Measurements from ENCODE around the gene MEOX1. TPM values are rescaled to one million over a fixed set of nuclear protein-coding genes. Genes with fewer than 3 reads are reported as not detected.

The MEOX1 gene
- total RNA-seq, 1 donor = not detected

GRCh38 chr17:43660816-43661493 lies 767 bp downstream of the MEOX1 start:
- no peak for DNase-seq (ENCODE audit: low read depth in 2 of 3, low spot score in 2 of 3)

- DNase-seq (ENCODE audit: low read depth in 2 of 3, low spot score in 2 of 3) = no peak
These were observed 1.7 kb downstream of the MEOX1 start for GRCh38 chr17:43659823-43660617.

GRCh38 chr17:43658900-43659299 lies 2.8 kb downstream of the MEOX1 start:
- DNase-seq (ENCODE audit: low read depth in 2 of 3, low spot score in 2 of 3) = no peak

DNA sequence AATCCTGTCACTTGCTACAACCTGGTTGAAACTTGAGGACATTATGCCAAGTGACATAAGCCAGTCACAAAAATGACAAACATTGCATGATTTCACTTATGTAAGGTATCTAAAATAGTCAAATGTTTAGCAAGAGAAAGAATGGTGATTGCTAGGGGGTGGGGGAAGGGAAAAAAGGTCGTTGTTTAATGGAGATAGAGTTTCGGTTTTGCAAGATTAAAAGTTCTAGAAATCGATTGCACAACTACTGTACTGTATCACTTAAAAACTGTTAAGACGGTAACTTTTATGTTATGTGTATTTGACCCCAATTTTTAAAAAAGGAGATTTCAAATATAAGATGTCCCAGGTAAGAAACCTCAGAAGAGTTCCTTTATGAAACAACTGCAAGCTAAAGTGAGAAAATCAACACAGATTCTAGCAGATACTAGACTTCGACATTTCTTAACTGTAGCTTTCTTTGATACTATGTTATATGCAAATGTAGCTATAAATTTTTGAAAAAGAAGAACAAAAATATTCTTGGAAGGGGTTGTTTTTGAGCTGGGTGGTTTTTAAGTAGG lies 5.9 kb downstream of the MEOX1 start:
- DNase-seq (ENCODE audit: low read depth in 2 of 3, low spot score in 2 of 3) = no peak

DNA sequence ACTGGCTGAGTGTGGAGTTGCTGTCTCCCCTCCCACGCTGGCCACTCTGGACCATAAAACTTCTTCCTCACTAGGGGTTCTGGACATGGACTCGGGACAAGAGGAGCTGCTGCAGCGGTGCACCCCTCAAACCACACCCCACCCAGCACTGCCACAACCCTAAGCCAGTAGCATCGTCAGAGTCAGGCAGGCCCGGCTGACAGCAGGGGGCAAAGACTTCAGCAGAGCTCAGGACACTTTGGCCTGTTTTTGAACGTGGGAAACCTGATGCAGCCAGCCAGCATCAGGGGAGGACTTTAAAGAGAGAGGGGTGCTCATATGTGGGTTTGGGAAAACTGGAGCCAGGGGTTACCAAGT lies 9.6 kb downstream of the MEOX1 start:
- DNase-seq (ENCODE audit: low read depth in 2 of 3, low spot score in 2 of 3) = no peak

- no peak for DNase-seq (ENCODE audit: low read depth in 2 of 3, low spot score in 2 of 3)
These were observed 11.3 kb downstream of the MEOX1 start for GRCh38 chr17:43650471-43650870.

- no peak for DNase-seq (ENCODE audit: low read depth in 2 of 3, low spot score in 2 of 3)
These were observed 12.8 kb downstream of the MEOX1 start for GRCh38 chr17:43648916-43649315.

- peak in 2 of 3 donors; percentile 25 to 44 for DNase-seq (ENCODE audit: low read depth in 2 of 3, low spot score in 2 of 3)
These were observed 15.8 kb downstream of the MEOX1 start for GRCh38 chr17:43645765-43646481.

DNA sequence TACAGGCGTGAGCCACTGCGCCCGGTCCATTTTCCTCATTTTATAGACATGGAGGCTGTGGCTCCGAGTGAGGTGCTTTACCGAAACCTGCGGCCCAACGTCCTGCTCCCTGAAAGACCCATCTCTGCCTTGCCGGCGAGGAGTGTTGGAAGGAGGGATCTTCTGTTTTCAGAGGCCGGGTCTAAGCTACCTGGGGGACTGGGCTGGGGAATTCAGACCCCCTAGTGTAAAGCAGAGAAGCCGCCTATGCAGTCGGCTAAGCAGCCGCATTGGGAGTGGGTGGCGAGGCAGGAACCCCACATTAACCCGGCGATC lies 16.3 kb downstream of the MEOX1 start:
- DNase-seq (ENCODE audit: low read depth in 2 of 3, low spot score in 2 of 3) = no peak

DNA sequence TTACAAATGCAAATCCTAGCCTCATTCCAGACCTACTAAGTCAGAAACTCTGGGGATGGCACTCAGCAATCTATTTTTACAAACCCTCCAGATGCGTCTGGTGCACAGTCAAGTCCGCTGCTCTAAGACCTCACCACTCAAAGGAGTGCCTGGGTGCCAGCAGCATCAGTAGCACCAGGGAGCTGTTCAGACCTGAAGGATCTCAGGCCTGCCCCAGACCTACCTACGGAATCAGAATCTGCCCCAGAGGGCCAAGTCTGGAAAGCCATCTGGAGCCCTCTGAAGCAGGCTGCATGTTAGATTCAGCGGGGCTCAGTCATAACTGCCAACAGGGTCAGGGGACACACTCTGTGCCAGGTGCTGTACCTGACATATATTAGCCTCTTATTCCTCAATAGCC lies 17.6 kb downstream of the MEOX1 start:
- DNase-seq (ENCODE audit: low read depth in 2 of 3, low spot score in 2 of 3) = no peak

DNA sequence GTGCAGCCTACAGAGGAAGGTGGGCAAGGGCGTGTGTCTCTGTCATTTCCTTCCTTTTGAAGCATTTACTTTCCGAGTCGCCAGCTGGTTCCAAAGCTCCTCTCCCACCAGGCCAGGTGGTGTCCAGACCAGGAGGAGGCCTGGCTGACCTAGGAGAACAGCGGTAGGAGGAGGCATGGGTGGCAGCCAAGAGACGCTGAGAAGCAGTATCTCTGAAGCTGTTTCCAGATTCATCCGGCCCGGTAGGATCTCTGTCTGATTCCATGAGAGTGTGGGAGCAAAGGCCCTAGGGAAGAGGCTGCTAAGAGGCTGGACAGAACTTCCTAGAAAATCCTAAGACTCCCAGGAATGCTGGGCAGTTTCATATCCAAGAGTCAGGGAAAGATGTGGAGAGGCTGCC lies 20.3 kb downstream of the MEOX1 start:
- DNase-seq (ENCODE audit: low read depth in 2 of 3, low spot score in 2 of 3) = no peak

DNA sequence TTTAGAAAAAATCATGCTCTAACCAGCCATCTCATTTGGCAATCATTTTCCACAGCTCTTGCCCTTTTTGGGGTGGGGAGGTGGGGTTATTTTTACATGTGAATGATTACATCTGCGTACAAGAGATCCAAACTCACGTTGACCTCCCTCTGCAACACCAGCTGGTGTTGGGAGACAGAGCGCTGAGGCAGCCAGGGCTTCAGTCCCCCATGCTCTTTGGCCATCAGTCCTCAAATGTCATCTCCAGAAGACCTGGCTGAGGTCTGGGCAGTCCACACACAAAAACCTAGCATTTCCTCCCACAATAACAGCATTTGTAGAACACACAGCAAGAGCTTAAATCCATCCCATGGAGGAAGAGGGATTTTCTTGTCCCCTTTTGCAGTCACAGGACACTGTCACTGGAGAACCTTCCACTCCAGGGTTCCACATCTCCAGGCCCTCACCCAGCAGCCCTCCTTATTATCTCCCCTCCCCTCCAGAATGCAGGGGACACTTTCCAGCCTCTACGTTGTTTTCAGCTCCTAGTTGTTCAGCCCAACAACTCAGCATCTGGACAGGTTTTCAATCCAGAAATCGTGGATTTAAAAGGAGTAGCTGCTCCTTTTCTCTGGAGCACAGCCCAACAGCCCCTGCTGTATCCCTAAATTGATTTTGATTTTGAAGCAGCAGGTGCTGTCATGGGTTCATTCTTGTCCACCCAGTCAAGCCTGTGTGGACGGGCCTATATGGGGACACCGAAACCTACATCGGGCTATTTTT lies 21.1 kb downstream of the MEOX1 start:
- DNase-seq (ENCODE audit: low read depth in 2 of 3, low spot score in 2 of 3) = no peak

DNA sequence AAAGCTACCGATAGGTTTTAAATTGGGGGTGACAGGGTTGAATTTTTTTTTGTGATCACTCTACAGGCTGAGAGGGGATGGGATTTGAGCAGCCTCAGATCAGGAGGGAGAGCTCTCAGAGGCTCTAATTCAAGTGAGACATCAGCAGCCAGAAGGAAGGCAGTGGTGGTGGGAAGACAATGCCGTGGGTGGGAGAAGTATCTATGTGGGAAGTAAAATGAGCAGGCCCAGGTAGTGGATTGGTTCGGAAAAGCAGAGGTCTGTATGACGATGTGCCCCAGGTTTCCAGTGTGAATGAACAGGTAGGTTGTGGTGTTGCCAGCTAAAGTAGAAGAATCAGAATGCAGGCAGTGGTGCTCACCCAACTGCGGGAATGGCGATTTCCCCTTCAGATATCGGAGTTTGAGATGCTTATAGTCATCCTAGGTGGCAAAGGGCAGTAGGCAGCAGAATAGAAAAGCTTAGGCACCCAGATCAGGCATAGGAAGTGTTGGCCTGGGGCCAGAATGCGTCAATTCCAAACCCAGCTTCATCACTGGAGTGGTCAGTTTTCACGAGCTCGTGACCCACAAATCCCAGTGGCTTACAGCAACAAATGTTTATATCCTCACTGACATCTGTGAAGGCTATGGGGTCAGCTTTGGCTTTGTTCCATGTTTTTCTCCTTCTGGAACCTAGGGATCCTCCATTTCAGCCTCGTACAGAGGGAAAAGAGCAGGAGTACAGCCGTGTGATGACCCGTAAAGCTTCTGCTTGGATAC lies 24.0 kb downstream of the MEOX1 start:
- no peak for DNase-seq (ENCODE audit: low read depth in 2 of 3, low spot score in 2 of 3)

- no peak for DNase-seq (ENCODE audit: low read depth in 2 of 3, low spot score in 2 of 3)
These were observed 25.3 kb downstream of the MEOX1 start for GRCh38 chr17:43636426-43636825.

GRCh38 chr17:43634591-43635125 lies 27.1 kb downstream of the MEOX1 start:
- DNase-seq (ENCODE audit: low read depth in 2 of 3, low spot score in 2 of 3) = no peak

DNA sequence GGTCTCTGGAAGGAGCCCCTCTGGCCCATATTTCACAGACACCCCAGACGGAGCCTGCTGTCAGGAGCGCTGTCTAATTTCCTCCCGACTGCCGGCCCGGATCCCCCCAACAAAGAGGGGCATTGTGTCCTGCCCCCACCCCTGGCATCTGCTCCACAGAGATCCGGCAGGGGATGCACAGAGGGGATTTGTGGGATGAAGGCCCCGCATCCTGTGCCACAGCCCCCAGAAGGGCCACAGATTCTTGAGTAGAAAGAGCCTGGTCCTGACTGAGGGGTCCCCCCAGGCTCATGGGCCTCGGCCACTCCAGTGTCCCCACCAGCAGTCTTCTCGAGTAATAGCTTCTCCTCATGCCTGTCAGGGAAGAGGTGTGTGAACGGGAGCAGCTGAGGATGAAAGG lies 29.5 kb downstream of the MEOX1 start:
- no peak for DNase-seq (ENCODE audit: low read depth in 2 of 3, low spot score in 2 of 3)

DNA sequence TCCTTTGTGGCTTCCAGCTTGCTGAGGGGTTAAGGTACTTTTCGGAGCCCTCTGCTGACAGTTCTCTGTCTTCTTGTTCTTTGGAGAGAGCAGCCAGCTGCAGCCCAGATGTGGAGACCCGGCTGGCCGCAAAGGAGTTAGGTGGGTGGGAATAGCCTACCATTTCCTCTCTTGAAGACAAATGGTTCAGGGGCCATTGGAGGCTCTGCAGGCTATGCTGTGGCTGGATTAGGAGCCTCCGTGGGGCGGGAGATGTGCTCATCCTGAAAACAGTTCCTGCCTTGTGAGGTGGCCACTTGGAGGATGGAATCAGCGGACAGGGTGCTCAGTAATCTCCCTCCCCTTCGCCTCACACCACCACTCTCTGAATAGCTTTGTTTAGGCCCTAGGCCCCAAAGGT lies 30.3 kb downstream of the MEOX1 start:
- DNase-seq (ENCODE audit: low read depth in 2 of 3, low spot score in 2 of 3) = no peak

- DNase-seq (ENCODE audit: low read depth in 2 of 3, low spot score in 2 of 3) = no peak
These were observed 33.6 kb downstream of the MEOX1 start for GRCh38 chr17:43628089-43628650.

DNA sequence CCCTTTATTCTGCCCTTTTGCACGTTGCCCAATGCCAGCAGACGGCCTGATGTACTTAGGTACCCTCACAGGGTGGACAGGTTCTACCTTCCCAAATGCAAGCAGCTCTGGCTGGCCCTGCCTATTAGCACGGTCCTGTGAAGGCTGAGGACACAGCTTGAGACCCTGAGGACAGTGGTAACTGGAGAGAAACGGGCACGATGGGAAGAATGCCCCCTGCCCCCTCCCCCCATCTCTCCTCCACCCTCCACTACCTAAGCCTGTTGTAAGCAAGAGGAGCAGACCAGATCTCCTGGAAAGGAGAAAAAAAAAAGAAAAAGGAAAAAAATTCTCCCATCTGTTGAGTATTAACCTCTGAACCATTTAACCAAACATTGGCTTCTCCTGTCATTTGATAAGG lies 34.1 kb downstream of the MEOX1 start:
- DNase-seq (ENCODE audit: low read depth in 2 of 3, low spot score in 2 of 3) = no peak

DNA sequence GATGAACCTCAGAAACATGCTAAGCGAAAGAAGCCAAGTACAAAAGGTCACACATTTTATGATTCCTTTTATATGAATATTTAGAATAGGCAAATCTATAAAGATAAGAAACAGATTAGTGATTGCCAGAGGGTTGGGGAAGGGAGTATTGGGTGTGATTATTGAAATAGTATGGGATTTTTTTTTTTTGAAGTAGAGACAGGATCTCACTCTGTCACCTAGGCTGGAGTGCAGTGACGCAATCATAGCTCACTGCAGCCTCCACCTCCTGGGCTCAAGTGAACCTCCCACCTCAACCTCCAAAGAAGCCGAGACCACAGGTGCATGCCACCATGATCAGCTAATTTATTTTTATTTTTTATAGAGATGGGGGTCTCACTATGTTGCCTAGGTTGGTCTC lies 35.7 kb downstream of the MEOX1 start:
- no peak for DNase-seq (ENCODE audit: low read depth in 2 of 3, low spot score in 2 of 3)

All from hematopoietic multipotent progenitor cell (in vitro differentiated cells).